GM12864 (cell line): Measurements from ENCODE around the gene OTOR.

ENCODE experiments used
- DNase-seq: peaks from one replicate; pipeline ENCODE4 v3.0.0-alpha.2; 2011; ENCODE audit warnings: low read depth
- H3K4me3 ChIP-seq: 2 replicates; pipeline ENCODE4 v1.5.1; 2011; ENCODE audit warnings: mild to moderate bottlenecking, low read depth, low read length, control low read depth
- CTCF ChIP-seq: IDR thresholded peaks from 2 replicates; pipeline ENCODE4 v1.5.1; 2011; ENCODE audit warnings: low read depth, mild to moderate bottlenecking, moderate library complexity, low read length, control low read depth, inconsistent platforms; ENCODE audit errors: missing control alignments

Gene OTOR

GRCh38 chr20:16760431-16761304 lies 12.5 kb downstream of the OTOR start:
- no peak overlapping the region for H3K4me3 ChIP-seq
- DNase-seq, result no peak
- no peak for TF ChIP-seq CTCF

GRCh38 chr20:16761305-16761829 lies 13.2 kb downstream of the OTOR start:
- peak; percentile 76 for TF ChIP-seq CTCF
- peak; percentile 34 for DNase-seq
- H3K4me3 ChIP-seq, result no peak overlapping the region

GRCh38 chr20:16764560-16764959 lies 16.4 kb downstream of the OTOR start:
- no peak for TF ChIP-seq CTCF
- H3K4me3 ChIP-seq, result no peak overlapping the region
- DNase-seq, result no peak

- TF ChIP-seq CTCF, result no peak
- H3K4me3 ChIP-seq, result no peak overlapping the region
- DNase-seq, result no peak
Measured at GRCh38 chr20:16771213-16771612, 23.1 kb downstream of the OTOR start.

- no peak overlapping the region for H3K4me3 ChIP-seq
- TF ChIP-seq CTCF, result no peak
- no peak for DNase-seq
Measured at GRCh38 chr20:16775961-16776360, 27.8 kb downstream of the OTOR start.

GRCh38 chr20:16777126-16777525 lies 29.0 kb downstream of the OTOR start:
- H3K4me3 ChIP-seq, result no peak overlapping the region
- DNase-seq, result no peak
- no peak for TF ChIP-seq CTCF
